HepG2 (cell line): ENCODE measurements around the gene ENKUR. TPM values are rescaled to one million over a fixed set of nuclear protein-coding genes. Genes with fewer than 3 reads are reported as not detected.

Experiments
- BRD4 ChIP-seq: sonication (generic); formaldehyde crosslinking; IDR thresholded peaks from 2 replicates; pipeline ENCODE4 v1.4.0; 2020; ENCODE audit warnings: missing genetic modification reagents
- FOXJ3 ChIP-seq: sonication (generic); formaldehyde crosslinking; IDR thresholded peaks from 2 replicates; pipeline ENCODE4 v1.4.0; 2020; ENCODE audit warnings: missing genetic modification reagents, mild to moderate bottlenecking, borderline replicate concordance
- GTF3A ChIP-seq: sonication (generic); formaldehyde crosslinking; conservative IDR thresholded peaks from 2 replicates; pipeline ENCODE4 v1.4.0; 2020; ENCODE audit warnings: mild to moderate bottlenecking, missing genetic modification reagents
- HNRNPLL ChIP-seq: fragments of 200-400 bp; formaldehyde crosslinking; IDR thresholded peaks from 2 replicates; pipeline ENCODE4 v1.6.1; 2017; ENCODE audit warnings: mild to moderate bottlenecking, low read depth, low read length; ENCODE audit not compliant: poor library complexity, severe bottlenecking
- NFYC ChIP-seq: IDR thresholded peaks from 2 replicates; pipeline ENCODE4 v1.6.1; 2016; ENCODE audit warnings: missing genetic modification reagents, missing compliant biosample characterization
- REPIN1 ChIP-seq: sonication (generic); formaldehyde crosslinking; IDR thresholded peaks from 2 replicates; pipeline ENCODE4 v1.8.0; 2022; ENCODE audit warnings: missing genetic modification reagents, low read depth, mild to moderate bottlenecking, borderline replicate concordance
- SP4 ChIP-seq: sonication (generic); formaldehyde crosslinking; IDR thresholded peaks from 2 replicates; pipeline ENCODE4 v1.8.1; 2023; ENCODE audit warnings: mild to moderate bottlenecking, missing genetic modification reagents
- ZEB1 ChIP-seq: IDR thresholded peaks from 2 replicates; pipeline ENCODE4 v1.6.1; 2012; ENCODE audit warnings: mild to moderate bottlenecking, low read depth, inconsistent platforms; ENCODE audit not compliant: insufficient replicate concordance
- ZNF331 ChIP-seq: sonication (generic); formaldehyde crosslinking; IDR thresholded peaks from 2 replicates; pipeline ENCODE4 v1.4.0; 2020; ENCODE audit warnings: missing genetic modification reagents
- ZNF570 ChIP-seq: sonication (generic); formaldehyde crosslinking; IDR thresholded peaks from 2 replicates; pipeline ENCODE4 v1.4.0; 2020; ENCODE audit warnings: mild to moderate bottlenecking, missing genetic modification reagents, borderline replicate concordance
- ZNF605 ChIP-seq: sonication (generic); formaldehyde crosslinking; IDR thresholded peaks from 2 replicates; pipeline ENCODE4 v1.8.0; 2022; ENCODE audit warnings: mild to moderate bottlenecking, missing genetic modification reagents
- ZNF644 ChIP-seq: IDR thresholded peaks from 2 replicates; pipeline ENCODE4 v1.6.1; 2016; ENCODE audit warnings: low read depth
- polyA plus RNA-seq, 8 experiments: library from polyadenylated mRNA; depleted of rRNA in 3 of 8; stranded (reverse) in 7 of 8; unstranded in 1 of 8; fragments of >200 nt; fragmentation: Illumina TruSeq in 4 of 8; extraction: Trizol in 4 of 8; gene quantifications; 2 replicates each; pipeline versions ENCODE4 v1.2.1 to v1.2.3, GENCODE V29; 2011 to 2016; ENCODE audit warnings: low read depth in 4 of 8, missing spikeins in 1 of 8, mixed read lengths in 1 of 8; ENCODE audit not compliant: insufficient read depth in 1 of 8
- total RNA-seq, 5 experiments: library from RNA; depleted of rRNA; stranded (reverse); fragments of >200 nt; fragmentation: Illumina TruSeq; extraction: Trizol; gene quantifications; 2 replicates each; pipeline ENCODE4 v1.2.3, GENCODE V29; 2016; ENCODE audit warnings: low read depth in 1 of 5
- TF ChIP-seq, protein P1 (sequence below), 2 experiments: IDR thresholded peaks; 2 replicates each; pipeline ENCODE4 v1.6.1; 2011 to 2012; ENCODE audit warnings: low read length in 2 of 2, borderline replicate concordance in 1 of 2, low read depth in 1 of 2, mild to moderate bottlenecking in 1 of 2, moderate library complexity in 1 of 2
- TF ChIP-seq, protein P2 (sequence below): sonication (generic); formaldehyde crosslinking; IDR thresholded peaks from 2 replicates; pipeline ENCODE4 v1.4.0; 2020; ENCODE audit warnings: mild to moderate bottlenecking, missing genetic modification reagents
- TF ChIP-seq, protein P3 (sequence below): IDR thresholded peaks from 2 replicates; pipeline ENCODE4 v1.6.1; 2016; ENCODE audit warnings: control low read depth
- TF ChIP-seq, protein P4 (sequence below): sonication (generic); formaldehyde crosslinking; IDR thresholded peaks from 2 replicates; pipeline ENCODE4 v1.4.0; 2020; ENCODE audit warnings: missing genetic modification reagents, mild to moderate bottlenecking, borderline replicate concordance
- TF ChIP-seq, protein P5 (sequence below): sonication (generic); formaldehyde crosslinking; IDR thresholded peaks from 2 replicates; pipeline ENCODE4 v1.8.1; 2023; ENCODE audit warnings: mild to moderate bottlenecking, missing genetic modification reagents

The ENKUR gene
- total and polyA plus RNA-seq, 2 of the 13 experiments (the other 11 are each of a cell fraction or from before 2014, with no cell fraction given): 0.15 TPM

DNA sequence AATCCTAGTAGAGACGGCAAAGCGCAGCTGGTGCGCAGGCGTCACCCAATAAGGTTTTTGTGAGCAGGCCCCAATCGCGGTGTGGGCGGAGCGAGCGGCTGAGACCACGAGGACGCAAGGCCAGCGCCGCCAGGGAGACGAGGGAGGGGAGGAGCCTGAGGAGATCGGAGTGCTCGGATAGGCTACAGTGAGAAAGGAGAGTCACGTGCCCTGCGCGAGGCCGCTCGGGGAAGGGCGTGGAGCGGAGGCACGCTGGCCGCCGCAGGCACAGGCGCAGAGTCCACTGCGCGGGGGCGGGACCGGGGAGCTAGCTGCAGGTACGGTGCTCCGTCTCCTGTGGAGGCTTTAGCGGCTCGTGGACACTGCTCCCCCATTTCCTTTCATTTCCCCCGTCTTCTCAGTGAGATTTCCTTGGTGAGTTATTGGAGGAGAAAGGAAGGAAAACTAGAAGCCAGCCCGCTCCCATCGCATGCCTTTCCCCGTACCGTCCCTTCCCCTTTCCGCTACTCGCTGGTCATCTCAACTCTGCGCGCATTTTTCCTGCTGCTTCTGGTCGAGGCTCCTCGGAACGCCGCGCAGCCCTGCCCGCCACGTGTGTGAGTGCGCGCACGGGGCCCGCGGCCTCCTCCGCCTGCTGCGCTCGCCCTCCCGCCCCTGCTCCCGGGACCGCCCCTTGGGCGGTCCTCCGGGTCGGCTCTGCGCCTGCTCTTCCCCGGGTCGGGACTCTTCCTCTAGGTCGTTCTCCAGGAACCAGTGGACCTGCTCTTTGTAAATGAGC lies 607 bp upstream of the ENKUR start, which contains the start of gene THNSL1 (continued):
- TF ChIP-seq, protein P1, sequence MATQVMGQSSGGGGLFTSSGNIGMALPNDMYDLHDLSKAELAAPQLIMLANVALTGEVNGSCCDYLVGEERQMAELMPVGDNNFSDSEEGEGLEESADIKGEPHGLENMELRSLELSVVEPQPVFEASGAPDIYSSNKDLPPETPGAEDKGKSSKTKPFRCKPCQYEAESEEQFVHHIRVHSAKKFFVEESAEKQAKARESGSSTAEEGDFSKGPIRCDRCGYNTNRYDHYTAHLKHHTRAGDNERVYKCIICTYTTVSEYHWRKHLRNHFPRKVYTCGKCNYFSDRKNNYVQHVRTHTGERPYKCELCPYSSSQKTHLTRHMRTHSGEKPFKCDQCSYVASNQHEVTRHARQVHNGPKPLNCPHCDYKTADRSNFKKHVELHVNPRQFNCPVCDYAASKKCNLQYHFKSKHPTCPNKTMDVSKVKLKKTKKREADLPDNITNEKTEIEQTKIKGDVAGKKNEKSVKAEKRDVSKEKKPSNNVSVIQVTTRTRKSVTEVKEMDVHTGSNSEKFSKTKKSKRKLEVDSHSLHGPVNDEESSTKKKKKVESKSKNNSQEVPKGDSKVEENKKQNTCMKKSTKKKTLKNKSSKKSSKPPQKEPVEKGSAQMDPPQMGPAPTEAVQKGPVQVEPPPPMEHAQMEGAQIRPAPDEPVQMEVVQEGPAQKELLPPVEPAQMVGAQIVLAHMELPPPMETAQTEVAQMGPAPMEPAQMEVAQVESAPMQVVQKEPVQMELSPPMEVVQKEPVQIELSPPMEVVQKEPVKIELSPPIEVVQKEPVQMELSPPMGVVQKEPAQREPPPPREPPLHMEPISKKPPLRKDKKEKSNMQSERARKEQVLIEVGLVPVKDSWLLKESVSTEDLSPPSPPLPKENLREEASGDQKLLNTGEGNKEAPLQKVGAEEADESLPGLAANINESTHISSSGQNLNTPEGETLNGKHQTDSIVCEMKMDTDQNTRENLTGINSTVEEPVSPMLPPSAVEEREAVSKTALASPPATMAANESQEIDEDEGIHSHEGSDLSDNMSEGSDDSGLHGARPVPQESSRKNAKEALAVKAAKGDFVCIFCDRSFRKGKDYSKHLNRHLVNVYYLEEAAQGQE (IDR thresholded peaks at IDR 0.05; ENCODE audit: borderline replicate concordance in 1 of 2, low read depth in 1 of 2, low read length in 2 of 2): peak in 1 of 2 experiments; percentile 21; a peak in 1 of 4 replicates
- TF ChIP-seq ZNF570 (CRISPR knock-in tag) (peak; percentile 66; the same call in 1 of the 2 replicates), HNRNPLL (peak; percentile 82), ZNF605 (CRISPR knock-in tag) (no peak; the same call in 1 of the 2 replicates), BRD4 (CRISPR knock-in tag) (peak; percentile 96), ZNF331 (CRISPR knock-in tag) (peak; percentile 13; the same call in 1 of the 2 replicates), SP4 (CRISPR knock-in tag) (peak; percentile 86), ZEB1 (no peak), ZNF644 (CRISPR knock-in tag) (no peak), FOXJ3 (CRISPR knock-in tag) (0 out of 2 replicates have a peak, but pooled peaks have one; percentile 49), REPIN1 (CRISPR knock-in tag) (peak; percentile 90; the same call in 1 of the 2 replicates), GTF3A (no peak), NFYC (CRISPR knock-in tag) (peak; percentile 78)
- TF ChIP-seq, protein P2, sequence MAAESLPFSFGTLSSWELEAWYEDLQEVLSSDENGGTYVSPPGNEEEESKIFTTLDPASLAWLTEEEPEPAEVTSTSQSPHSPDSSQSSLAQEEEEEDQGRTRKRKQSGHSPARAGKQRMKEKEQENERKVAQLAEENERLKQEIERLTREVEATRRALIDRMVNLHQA (CRISPR knock-in tag): no peak
- TF ChIP-seq, protein P3, sequence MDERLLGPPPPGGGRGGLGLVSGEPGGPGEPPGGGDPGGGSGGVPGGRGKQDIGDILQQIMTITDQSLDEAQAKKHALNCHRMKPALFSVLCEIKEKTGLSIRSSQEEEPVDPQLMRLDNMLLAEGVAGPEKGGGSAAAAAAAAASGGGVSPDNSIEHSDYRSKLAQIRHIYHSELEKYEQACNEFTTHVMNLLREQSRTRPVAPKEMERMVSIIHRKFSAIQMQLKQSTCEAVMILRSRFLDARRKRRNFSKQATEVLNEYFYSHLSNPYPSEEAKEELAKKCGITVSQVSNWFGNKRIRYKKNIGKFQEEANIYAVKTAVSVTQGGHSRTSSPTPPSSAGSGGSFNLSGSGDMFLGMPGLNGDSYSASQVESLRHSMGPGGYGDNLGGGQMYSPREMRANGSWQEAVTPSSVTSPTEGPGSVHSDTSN (CRISPR knock-in tag): no peak
- TF ChIP-seq, protein P4, sequence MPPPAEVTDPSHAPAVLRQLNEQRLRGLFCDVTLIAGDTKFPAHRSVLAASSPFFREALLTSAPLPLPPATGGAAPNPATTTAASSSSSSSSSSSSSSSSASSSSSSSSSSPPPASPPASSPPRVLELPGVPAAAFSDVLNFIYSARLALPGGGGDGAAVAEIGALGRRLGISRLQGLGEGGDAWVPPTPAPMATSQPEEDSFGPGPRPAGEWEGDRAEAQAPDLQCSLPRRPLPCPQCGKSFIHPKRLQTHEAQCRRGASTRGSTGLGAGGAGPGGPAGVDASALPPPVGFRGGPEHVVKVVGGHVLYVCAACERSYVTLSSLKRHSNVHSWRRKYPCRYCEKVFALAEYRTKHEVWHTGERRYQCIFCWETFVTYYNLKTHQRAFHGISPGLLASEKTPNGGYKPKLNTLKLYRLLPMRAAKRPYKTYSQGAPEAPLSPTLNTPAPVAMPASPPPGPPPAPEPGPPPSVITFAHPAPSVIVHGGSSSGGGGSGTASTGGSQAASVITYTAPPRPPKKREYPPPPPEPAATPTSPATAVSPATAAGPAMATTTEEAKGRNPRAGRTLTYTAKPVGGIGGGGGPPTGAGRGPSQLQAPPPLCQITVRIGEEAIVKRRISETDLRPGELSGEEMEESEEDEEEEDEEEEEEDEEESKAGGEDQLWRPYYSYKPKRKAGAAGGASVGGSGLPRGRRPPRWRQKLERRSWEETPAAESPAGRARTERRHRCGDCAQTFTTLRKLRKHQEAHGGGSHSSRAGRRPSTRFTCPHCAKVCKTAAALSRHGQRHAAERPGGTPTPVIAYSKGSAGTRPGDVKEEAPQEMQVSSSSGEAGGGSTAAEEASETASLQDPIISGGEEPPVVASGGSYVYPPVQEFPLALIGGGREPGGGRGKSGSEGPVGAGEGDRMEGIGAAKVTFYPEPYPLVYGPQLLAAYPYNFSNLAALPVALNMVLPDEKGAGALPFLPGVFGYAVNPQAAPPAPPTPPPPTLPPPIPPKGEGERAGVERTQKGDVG (CRISPR knock-in tag): peak; percentile 83; the same call in 1 of the 2 replicates
- TF ChIP-seq, protein P5, sequence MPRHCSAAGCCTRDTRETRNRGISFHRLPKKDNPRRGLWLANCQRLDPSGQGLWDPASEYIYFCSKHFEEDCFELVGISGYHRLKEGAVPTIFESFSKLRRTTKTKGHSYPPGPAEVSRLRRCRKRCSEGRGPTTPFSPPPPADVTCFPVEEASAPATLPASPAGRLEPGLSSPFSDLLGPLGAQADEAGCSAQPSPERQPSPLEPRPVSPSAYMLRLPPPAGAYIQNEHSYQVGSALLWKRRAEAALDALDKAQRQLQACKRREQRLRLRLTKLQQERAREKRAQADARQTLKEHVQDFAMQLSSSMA (CRISPR knock-in tag): no peak
